ENCODE results near the gene UNC5A. TPM values are rescaled to one million over a fixed set of nuclear protein-coding genes. Genes with fewer than 3 reads are reported as not detected.

The UNC5A gene
- total RNA-seq, 1 experiment from 2014 or later, result 0.28 TPM

DNA sequence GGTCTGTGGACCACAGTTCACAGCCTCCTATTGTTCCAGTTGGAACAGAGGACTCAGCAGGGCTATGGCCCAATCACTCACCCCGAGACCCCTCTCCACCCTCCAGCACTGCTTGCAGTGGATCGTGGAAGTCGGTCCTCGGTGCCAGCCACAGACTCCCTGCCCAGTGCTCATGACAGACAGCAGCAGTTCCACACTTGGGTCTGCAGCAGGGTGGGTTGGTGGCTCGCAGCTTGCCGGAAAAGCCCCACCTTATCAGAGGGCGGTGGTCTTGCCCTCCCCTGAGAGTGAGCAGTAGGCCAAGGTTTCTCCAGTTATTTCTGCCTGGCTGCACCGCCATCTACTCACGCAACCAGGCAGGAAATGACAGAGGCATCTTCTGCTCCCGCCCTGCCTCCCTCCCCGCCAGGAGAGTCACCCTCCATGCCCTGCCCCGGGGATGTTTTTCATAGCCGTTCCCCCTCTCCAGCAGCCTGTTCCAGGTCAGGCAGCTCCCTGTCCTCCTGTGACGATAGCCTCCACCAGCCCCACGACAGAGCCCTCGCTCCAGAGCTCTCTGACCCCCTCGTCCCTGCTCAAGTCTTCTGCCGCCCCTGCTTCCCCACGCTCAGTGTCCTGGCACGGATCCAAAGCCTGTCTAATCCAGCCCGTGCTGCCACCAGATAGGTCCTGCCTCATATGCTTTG, 34.5 kb downstream of the UNC5A start:
- DNase-seq (ENCODE audit: low spot score), result no peak

DNA sequence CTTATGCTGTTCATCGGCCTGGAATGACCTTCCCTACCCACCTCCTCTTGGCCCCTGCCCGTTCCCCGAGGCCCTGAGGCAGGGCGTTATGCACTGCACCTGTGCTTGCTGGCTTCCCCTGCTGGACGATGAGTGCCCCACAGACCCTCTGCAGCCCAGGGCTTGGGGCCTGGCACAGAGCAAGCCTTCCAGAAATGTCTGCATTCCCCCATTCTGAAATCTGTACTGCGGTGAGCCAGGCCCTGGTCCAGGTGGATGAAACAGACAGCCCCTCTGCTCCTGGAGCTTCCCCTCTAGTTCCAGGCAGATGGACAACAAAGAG, 35.0 kb downstream of the UNC5A start:
- DNase-seq (ENCODE audit: low spot score), result no peak

GRCh38 chr5:176846335-176847140, 36.2 kb downstream of the UNC5A start:
- no peak for DNase-seq (ENCODE audit: low spot score)

GRCh38 chr5:176847148-176847547, 36.8 kb downstream of the UNC5A start:
- no peak for DNase-seq (ENCODE audit: low spot score)

DNA sequence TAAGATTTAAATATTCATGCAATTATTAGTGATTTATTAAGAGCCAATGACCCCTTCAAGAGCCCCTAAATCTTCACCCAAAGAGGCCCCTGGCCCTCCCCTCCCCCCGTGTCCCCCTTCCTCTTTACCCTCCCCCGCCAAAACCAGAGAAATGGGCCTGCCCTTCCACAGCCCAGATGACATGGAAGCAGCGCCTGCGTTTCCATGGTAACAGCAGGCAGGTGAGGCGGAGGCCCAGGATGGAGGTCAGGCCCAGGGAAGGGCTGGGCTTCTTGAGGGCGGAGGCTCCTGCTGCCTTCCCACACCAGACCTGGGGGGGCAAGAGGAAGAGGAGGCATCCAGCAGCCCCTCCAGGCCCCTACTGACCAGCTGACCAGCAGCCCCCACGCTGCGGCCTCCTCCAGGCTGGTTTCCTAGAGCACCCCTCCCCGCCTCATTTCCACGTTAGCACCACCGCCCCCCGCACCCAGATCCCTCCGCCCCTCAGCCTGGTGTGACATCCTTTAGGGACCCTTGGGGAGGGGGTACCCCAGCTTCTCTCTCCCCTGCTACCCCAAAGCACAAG, 37.4 kb downstream of the UNC5A start:
- DNase-seq (ENCODE audit: low spot score), result no peak

DNA sequence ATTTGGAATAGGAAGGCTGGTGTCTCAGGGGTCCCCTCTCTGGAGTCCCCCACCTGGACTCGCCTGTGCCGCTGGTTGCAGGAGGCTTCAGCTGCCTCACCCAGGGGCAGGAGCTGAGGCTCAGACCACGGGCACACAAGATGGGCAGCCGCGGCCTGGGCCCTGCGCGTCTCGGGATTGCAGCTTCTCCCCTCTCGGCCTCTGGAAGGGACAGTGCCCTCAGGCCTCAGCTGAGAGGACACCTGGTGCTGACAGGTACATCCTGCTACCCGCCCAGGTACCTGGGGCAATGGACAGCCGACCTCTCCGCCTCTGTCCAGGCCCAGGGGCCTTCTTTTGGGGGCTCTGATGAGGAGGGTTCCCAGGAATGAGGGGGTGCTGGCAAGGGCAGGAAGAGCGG, 38.3 kb downstream of the UNC5A start:
- no peak for DNase-seq (ENCODE audit: low spot score)

GRCh38 chr5:176849611-176850227, 39.4 kb downstream of the UNC5A start:
- no peak for DNase-seq (ENCODE audit: low spot score)

DNA sequence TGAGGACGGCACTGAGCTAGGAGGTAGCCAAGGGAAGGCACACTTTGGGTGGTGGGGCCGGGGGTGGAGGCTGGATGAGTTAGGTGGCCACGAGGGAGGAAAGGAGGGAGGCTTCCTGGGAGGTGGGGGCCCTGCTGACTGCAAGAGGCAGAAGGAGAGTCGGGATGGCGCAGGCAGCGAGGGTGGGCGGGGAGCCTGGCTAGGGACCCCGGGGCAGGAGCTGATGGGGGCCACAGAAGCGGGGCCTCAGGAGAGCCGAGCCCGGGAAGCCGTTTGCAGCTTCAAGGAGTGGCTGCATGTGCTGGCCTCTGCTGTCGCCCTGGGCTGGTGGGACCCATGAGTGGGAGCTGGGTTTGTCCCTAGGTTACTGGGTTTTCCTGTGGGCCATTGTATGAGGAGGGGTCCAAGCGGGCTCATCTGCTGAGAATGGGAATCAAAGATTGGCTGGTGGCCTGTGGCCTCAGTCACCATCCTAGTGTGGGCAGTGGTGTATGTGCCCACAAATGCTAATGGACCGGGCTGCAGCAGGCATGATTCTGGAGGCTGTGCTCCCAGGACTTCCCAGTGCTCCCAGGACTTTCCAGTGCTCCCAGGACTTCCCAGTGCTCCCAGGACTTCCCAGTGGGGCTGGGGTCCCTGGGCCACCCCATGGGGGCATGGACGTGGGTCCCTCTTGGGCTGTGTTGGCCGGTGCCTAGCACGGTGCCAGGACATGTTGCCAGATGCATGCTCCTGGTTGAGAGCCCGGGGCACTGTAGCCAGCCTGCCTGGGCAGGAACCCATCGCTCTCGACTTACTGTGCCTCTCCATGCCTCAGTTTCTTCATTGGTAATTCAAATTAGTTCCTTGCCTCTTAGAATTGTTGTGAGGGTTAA, 40.2 kb downstream of the UNC5A start:
- no peak for DNase-seq (ENCODE audit: low spot score)

DNA sequence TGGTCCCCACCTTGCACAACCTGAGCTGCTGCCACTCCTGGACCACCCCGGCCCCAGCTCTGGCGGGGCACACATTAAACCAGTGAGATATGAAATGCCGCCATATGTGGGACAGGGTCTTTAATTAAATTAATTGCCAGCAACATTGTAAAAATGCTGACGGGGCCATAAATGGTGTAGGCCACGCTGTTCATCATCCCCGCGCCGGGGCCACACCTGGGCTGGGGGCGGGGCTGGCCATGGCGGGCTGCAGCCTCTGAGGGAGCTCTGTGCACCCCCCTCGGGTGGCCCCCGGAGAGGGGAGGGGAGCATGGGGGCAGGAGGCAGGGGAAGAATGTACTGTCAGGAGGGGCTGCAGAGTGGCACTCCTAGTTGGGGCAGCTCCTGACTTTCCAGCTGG, 41.0 kb downstream of the UNC5A start:
- DNase-seq (ENCODE audit: low spot score), result no peak

DNA sequence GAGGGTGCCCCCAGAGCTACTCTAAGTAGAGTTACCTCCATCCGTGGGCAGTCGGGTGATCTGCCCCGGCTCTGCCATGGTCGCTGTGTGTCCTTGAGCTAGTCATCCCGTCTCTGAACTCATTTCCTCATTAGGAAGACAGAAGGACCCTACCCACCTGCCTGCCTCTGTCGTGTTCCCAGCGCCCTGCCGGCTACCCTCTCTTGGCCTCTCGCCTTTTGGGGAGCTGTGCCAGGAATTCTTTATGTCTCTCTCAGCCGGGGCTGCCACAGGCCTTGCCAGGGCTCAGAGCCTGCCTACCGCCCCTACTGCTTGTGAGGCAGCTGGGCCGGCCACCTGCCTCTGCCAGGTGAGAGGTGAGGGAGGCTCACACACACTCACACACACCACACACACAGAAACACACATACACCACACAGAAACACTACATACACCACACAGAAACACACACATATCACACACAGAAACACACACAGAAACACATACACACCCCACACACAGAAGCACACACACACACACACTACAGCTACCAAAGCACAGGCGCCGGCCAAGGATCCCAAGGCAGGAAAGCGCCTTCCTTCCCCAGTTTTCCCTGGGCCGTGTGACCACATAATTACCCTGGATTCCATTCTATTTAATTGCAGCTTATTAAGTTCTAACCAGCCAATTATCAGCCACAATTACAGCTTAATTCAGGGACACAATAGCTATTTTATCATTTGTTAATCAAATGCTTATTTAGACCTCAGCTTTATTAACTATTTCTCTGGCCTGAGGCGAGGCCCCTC, 41.7 kb downstream of the UNC5A start:
- no peak for DNase-seq (ENCODE audit: low spot score)

DNA sequence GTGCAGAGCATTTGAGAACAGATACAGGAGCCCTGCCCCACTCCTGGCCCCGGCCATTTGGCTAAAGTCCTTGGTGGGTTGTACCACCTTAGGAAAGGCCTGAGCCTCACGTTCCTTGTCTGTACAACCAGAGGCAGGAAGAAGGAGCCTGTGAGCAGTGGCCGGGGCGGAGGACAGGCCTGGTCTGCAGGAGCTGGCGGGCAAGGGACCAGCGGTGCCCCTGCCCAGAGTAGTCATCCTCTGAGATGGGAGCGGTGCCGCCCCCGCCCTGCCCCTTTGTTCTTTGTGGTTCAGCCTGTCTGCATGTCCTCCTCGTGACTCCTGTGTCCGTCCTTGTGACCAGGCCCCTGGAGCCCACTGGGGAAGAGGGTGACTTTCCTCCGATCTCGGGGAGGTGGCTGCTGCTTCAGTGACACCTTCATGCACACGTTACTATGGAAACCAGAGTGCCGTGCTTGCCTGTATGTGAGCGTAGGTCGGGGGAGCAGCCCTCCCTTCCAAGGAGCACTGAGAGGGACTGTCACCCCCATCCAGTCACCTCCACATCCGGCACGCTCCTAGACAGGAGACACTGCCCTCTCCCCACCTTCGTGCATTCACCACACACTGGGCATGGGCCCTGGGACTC, 42.9 kb downstream of the UNC5A start:
- DNase-seq (ENCODE audit: low spot score), result no peak

DNA sequence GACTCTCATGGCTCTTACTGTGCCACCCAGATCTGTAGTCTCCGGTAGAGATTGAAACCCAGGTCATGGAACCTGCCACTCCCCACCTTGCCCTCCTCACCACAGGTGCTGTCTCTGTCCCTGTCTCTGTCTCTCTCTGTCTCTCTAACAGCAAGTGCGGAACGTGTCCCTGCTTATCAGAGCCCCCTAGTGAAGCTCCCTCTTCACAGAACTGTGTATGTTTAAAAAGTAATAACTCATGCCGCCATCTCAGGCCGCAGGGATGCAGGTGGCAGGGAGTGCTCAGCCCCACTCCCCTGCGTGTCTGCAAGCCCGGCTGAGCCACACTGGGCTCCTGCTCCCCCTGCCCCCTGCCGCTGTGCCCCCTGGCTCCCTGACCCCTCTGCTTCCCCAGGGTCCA, 43.8 kb downstream of the UNC5A start:
- no peak for DNase-seq (ENCODE audit: low spot score)

DNA sequence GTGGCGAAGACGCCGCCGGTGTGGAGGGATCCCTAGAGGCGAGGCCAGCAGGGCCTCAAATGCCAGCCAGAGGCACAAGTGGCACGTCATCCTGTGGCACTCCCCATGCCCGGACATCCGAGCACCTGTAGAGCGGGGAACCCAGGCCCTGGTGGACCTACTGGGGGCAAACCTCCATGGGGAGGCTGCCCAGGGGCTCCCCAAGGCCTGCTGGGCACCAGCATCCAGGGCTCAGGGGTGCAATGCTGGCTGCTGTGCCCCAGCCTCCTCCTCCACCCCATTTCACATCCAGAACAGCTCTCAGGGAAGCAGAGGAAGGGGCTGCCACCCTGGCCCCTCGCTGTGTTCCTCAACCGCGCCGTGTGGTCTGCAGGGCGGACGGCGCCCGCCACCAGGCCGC, 45.2 kb downstream of the UNC5A start:
- DNase-seq (ENCODE audit: low spot score), result no peak

GRCh38 chr5:176856746-176857145, 46.4 kb downstream of the UNC5A start:
- DNase-seq (ENCODE audit: low spot score), result no peak

GRCh38 chr5:176857216-176857893, 47.0 kb downstream of the UNC5A start:
- DNase-seq (ENCODE audit: low spot score), result no peak

DNA sequence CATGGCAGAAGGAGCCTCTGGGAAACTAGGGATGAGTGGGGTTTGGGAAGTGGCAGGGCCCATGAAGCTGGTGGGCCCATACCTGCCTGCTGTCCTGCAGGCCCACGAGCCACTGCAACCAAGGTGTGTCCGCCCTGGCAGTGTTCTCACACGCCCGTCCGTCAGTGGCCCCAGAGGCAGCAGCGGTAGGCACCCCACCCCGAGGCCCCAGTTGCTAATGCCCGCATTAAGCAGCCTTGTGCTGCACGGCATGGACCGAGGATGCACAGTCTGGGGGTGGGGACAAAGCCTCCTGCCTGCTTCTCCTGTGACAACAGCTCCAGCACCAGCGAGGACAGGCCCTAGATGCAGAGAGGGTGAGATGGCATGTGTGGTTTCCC, 47.5 kb downstream of the UNC5A start:
- DNase-seq (ENCODE audit: low spot score), result no peak

GRCh38 chr5:176859916-176860315, 49.6 kb downstream of the UNC5A start:
- DNase-seq (ENCODE audit: low spot score), result no peak

DNA sequence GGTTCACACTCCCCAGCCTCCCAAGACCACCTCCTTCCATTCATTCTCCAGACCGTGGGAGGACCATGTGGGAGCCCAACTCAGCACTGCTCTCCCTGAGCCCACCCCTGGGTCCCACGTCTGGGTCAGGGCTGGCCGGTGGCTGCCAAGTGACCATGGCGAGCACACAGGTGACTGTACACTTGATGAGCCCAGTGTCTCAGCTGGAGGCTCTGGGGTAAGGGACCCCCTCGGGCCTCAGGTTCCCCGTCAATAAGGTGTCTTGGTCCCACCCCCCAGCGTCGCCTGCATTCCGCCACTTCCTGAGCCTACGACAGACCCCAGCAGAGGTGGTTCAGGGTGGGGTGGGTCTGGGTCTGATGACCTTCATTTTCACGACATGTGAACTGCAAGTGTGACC, 50.0 kb downstream of the UNC5A start:
- no peak for DNase-seq (ENCODE audit: low spot score)

- DNase-seq (ENCODE audit: low spot score), result no peak
Observed at GRCh38 chr5:176861276-176861675, 50.9 kb downstream of the UNC5A start.

Measured in HT-29 (cell line).